HG03442 (cell line): ENCODE results near the gene DOCK3.
A peak's percentile ranks its signal among the peaks of the same experiment; 100 is the strongest.
"Not testable (repeated sequence)": the region's sequence is repeated elsewhere in the genome, so short reads cannot be mapped to it uniquely, and the experiment has no call there.

Experiments used
- ATAC-seq: cut with Tn5 transposase; IDR thresholded peaks from one replicate; pipeline ENCODE4 v1.9.1; 2021; ENCODE audit warnings: mild to moderate bottlenecking, moderate library complexity; ENCODE audit not compliant: unreplicated experiment

Gene DOCK3

DNA sequence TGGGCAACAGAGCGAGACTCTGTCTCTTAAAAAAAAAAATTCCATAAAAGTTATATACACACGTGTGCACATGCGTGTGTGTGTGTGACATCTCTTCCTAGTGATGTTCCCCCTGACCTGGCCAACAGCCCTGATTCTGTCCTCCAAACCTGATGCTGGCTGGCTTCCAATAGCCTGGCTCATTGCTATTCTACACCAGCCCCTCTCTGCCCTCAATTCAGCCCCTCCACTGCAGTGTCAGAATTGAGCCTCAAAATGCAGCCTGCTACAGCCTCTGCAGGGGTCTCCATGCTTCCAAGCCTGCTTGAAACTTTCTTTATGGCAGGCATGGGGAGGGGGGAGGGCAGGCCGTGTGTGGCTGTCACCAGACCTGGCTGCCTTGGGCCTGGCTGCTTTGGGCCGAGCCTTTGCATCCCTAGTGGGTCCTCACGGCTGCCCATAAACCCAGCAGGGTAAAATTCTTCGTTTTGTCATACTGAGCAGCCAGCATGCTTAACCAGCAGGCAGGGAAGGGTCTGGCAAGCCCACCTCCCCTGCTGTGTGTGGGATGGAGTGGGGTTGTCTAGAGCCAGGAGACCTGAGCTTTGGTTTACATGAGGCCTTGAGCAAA, 22.7 kb upstream of the DOCK3 start:
- ATAC-seq: no peak

DNA sequence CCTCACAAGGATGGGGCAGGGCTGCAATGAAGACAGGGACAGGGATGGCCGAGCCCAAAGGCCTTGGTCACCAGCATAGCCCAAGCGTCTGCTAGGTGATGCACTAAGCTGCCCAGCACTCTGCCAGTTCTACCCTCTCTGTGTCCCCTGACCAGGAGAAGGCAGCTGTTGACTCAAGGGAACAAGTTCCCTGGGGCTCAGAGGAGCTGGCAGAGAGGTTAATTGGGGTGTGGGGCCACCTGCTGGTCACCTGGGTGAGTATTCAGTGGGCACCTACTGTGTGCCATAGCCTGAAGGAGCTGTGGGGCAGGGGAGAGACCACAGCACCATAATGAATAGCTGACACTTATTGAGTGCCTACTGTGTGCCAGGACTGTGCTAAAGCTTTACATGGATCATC, 22.0 kb upstream of the DOCK3 start:
- ATAC-seq: no peak

DNA sequence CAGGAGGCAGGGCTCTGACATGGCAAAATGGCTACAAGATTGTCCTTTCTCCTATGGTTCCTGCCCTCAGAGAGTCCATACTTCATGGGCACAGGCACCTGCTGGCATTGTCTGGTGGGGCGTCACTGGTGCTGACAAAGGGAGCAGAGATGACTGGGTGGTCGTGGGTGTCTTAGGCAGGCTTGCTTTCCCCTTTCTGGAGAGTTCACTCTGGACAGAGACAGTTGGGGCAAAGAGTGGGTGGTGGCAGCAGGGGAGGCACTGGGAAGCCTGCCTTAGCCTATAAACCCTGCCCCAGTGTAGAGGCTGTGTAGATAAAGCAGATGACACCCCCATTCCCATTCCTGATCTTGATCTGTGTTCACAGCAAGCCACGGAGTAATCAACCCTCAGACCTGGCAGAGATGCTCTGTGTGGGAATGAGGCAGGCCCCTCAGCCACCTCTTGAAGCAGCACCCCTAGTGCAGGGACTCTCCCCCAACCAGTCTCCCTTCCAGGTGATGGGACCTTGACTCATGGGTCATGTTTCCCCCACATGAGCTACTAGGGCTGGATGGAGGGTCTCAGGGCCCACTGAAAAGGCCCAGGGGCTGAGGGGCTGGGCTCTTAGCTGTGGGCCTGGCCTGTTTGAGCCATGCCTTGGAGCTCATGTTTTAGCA, 20.7 kb upstream of the DOCK3 start:
- no peak for ATAC-seq

DNA sequence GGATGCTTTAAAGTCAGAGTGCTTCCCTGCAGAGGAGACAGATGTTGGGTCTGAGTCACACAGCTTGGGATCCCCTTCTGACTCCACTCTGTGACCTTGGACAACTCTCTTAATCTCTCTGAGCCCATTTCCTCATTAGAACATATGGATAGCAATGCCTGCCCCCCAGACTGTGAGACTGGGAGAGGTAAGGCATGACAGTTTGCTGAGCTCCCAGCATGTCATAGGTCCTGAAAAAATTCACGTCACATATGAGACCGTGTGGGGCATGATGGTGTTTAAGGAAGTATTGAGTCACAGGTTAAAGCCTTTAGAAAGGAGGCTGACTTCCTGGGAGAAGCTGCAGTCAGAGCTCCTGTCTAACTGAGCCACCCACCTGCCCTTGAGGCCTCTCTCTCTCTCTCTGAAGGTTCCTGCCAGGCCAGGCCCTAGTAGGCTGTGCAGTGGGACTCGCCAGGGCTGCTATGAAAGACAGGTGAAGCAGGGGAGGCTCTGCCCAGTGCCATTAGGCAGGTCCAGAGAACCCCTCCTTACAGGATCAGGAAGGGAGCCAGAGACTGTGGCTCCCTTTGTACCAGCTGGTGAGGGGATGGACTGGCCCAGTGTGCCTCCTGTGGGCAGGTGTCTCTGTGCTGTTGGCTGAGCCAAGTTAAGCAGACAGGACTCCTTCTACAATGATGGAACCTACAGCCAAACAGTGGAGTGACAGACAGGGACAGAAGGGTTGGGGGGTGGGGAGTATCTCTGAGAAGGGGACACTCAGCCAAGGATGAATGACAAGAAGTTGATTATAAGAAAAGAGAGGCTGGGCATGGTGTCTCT, 19.5 kb upstream of the DOCK3 start:
- no peak for ATAC-seq

DNA sequence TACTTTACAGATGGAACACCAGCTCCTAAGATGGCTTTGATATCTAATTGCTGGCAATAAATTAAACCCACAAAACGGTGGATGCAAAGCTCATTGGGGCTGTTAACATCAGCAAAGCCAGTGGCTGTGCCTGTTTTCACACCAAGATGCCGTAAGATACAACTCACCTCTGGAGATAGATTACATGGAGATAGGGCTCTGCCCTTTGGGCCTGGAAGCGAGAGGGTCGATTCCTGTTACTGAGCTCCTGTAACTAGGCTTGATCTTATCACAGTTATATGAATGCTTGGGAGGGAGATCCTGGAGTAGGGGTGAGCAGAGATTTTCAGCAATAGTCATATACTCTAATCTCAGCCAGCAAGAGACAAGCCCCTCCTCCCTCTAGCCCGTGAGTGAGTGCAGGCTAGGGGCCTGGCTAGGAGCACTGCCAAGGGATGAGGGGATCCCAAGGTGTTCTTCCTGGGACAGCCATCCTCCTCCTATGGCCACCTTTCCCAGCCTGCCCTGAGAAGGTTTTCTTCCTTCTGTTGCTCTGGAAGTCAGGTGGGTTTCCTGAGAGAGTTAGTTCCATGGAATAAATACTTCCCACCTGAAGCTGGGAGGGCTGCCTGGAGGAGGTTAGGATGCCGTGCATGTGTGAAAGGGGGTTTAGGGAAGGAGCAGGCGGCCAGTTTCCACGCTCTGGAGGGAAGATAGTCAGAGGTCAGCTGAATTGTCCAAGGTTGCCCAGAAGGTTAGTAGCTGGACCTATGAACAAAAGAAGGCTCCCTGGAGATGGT, 18.1 kb upstream of the DOCK3 start:
- ATAC-seq: no peak

DNA sequence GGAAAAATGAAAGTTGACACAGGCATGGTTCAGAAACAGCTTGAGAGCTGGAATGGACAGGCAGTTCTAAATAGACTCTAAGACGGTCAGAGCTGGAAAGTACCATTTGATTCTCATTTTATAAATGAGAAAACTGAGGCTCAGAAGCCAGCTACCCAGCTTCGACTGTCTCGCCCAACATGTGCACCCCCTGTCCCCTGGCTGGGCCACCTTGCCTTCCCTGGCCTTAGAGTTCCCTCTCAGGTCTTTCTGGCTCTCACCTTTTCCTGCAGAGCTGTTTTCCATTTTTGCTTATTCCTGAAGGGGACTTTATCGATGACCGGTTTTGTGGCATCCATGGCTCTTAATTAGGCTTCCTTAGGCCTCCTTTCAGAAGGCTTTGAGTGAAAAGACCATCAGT, 17.3 kb upstream of the DOCK3 start:
- no peak for ATAC-seq

DNA sequence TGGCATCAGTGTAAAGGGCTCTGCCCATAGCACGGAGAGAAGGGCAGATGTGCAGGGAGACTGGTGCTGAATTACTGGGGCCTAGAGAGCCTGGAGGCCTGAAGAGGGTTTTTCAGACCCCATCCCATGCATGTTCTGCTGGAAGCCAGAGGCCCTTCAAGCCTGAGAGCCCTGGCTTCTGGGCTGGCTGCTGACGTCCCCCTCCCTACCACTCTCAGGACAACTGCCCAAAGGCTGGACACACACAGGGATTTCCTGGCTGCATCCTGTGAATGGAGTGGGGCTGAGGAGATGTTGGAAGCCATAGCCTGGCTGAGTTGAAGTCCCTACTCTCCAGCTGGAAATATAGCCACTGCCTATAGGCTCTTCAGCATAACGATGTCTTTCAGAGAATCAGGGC, 16.9 kb upstream of the DOCK3 start:
- ATAC-seq: no peak

DNA sequence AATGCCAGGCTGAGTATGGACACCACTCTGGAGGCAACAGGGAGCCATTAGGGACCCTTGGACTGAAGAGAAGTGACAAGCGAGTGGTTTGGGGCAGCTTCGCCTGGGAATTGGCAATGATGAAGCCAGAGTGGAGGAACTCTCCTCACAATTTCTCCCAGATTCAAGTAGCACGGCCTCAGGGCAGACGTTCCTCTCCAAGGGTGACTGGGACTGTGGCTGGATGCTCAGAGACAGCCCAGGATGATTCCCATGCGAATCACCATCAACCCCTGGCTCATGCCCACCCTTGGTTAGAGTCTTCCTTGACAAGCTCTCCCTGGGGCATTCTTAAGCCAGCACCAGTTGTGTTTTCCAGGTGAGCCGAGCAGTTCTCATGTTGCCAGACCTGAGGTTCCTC, 16.3 kb upstream of the DOCK3 start:
- ATAC-seq: no peak

DNA sequence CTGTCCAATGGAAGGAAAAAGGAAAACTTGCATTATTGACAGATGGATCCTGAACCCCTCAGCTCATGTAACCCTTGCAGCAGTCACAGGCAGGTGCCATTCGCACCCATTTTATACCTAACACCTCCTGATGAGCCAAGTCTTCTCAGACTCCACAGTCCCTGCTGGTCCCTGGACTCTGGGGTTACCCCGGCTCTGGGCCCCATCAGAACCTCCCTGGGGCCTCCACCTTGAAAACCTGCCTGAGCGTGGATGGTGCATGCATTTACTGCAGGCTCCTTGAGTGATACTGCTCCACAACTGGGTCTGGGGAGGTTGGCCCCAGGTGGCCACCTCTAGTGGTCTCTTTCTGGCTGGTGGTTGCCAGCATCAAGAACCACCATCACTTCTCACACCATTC, 15.9 kb upstream of the DOCK3 start:
- ATAC-seq: no peak

DNA sequence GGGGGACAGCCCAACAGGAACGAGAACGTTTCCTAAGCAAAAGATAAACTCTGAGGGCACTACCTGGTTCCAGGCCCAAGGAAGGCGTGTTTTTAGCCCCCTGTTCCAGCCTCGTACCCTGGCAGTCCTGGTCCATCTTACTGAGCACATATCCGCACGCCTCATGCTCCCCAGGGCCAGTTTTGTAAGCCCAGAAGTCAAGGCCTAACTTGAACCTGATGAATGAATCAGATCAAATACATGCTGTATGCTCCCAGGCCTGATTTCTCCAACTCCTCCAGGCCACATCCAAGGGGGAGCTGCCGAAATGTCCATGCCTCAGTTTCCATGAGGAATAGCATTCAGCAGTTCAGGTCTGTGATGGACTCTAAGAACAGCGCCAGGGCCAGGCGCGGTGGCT, 14.3 kb upstream of the DOCK3 start:
- ATAC-seq: no peak

DNA sequence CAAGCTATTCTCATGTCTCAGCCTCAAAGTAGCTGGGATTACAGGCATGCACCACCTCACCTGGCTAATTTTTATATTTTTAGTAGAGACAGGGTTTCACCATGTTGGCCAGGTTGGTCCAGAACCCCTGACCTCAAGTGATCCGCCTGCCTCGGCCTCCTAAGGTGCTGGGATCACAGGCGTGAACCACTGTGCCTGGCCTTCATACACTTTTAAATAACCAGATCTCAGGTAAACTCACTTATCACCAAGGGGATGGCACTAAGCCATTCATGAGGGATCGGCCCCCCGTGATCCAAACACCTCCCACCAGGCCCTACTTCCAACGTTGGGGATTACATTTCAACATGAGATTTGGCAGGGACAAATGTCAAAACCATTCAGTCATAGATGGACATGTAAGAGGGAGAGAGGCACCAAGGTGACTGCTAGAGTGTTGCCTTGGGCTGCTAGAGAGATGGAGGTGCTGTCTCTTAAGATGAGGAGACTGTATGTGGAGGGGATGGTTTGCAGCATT, 13.3 kb upstream of the DOCK3 start:
- no peak for ATAC-seq

DNA sequence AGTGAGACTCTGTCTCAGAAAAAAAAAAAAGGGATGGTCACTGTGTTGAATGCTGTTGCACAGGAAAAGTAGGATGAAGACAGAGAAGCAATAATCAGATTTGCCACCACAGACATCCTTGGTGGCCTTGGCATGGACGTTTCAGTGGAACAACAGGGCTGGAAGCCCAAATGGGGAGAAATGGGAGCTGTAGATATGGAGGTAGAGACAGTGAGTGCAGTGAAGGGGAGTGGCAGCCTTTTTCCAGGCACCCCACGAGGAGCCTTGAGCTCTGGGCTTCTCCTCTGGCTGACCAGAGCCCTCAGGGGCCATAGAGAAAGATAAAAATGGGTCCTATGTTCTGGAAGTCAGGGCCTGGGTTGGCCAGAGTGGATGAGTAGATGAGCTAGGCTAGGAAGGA, 12.3 kb upstream of the DOCK3 start:
- no peak for ATAC-seq

DNA sequence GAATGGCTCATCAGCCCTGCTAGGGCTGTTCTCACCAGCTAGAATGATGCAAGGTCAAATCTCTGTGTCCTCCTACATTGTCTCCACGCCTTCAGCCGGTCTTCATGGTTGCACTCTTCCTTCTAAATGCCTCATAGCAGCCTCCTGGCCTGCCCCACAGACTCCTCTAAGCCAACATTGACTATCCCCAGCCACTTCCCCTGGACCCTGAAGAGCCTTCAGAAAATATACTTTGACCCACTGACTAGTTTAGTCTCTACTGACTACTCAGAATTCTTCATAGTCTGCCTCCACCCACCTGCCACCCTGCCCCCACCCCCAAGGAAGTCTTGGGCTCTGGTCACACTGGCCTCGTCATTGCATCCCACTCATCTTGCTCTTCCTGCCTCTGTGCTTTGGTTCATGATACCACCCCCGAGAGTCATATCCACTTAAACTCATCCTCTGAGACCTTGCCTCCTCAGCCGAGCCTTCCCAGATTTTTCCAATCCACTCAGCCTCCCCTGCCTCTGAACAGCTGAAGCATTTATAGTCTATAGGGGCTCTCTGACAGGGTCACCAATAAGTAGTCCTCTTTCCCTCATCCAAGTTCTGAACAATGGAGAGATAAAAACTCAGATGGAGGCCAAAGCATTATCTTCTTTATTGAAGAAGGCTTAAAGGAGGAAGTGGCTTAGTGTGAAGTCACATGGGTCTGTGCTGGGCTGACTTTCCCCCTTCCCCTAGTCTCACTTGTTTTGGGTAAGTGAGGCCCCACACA, 9.5 kb upstream of the DOCK3 start:
- no peak for ATAC-seq

DNA sequence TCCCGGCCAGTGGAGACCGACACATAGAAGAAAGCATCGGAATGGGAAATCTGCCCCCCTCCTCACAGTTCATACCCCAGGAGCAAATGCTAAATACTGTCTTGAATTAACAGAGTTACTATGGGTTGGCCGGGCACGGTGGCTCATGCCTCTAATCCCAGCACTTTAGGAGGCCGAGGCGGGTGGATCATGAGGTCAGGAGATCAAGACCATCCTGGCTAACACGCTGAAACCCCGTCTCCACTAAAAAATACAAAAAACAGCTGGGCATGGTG, 8.9 kb upstream of the DOCK3 start:
- ATAC-seq: not testable (repeated sequence)

DNA sequence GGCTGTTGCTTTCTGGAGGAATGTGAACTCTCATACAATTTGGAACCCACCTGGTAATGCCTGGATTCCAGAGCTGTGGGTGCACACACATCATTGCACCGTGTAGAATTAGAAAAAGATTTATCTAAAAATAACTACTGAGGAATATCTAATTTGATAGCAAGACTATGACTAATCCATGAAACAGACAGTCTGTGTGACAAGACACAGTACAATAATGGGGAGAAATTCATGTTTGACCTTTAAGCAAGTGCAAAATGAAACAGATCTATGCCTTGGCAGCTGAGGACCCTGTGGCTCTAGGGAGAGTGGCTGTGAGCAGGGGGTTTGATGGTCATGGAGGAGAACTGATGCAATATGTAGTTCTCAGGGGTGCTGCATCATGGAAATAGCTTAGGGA, 7.9 kb upstream of the DOCK3 start:
- no peak for ATAC-seq

DNA sequence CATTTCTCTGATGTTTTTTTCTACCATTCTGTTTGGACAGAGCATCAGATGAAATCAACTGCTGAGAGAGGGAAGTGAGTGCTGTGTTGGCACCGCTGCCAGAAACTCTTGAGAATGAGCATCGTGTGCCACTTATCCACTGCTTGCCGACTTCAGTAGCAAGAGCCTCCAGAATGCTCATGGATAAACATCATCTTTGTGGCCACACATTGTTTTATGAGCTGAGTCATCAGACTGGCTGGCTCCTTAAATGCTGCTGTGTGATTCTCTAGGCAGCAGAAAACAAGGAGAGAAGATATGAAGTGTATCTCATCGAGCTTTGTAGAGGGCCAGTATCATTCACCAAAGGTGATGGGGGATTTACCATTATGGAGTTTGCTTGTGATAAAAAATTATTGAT, 3.4 kb upstream of the DOCK3 start:
- no peak for ATAC-seq

DNA sequence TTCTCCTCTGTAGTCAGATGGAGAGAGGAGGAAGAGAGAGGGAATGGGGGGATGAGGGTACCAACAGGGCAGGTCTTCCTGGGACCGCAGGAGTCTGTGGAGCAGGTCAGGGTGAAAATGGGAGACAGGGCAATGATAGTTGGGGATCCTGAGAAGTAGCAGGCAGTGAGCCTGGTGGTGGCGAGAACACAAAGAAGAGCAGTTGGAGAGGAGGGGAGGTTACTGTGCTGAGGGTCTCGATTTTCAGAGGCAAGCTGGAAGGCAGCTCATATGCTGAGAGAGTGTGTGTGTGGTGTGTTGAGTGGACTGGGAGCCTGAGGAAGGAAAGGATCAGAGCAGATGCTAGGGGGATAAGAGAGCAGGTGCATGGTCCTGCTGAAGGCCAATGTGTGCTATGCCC, 2.1 kb upstream of the DOCK3 start:
- no peak for ATAC-seq

DNA sequence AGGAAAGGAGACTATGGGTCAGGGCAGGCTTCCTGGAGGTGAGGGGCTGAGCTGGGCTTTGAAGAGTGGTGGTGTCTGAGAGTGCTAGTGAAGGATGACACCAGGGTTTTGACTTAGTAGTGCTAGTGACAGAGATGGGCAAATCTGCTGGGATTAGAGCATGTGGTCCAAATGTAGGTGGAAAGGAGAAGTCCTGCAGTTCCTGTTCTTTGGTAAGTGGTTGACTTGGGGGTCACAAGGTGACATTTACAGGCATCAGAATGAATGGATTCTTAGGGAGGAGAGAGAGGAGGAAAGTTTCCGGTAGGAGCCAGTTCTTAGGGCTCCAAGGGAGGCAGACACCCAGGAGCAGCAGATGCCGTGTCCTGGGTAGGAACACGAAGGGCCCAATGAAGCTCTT, 796 bp upstream of the DOCK3 start:
- no peak for ATAC-seq

DNA sequence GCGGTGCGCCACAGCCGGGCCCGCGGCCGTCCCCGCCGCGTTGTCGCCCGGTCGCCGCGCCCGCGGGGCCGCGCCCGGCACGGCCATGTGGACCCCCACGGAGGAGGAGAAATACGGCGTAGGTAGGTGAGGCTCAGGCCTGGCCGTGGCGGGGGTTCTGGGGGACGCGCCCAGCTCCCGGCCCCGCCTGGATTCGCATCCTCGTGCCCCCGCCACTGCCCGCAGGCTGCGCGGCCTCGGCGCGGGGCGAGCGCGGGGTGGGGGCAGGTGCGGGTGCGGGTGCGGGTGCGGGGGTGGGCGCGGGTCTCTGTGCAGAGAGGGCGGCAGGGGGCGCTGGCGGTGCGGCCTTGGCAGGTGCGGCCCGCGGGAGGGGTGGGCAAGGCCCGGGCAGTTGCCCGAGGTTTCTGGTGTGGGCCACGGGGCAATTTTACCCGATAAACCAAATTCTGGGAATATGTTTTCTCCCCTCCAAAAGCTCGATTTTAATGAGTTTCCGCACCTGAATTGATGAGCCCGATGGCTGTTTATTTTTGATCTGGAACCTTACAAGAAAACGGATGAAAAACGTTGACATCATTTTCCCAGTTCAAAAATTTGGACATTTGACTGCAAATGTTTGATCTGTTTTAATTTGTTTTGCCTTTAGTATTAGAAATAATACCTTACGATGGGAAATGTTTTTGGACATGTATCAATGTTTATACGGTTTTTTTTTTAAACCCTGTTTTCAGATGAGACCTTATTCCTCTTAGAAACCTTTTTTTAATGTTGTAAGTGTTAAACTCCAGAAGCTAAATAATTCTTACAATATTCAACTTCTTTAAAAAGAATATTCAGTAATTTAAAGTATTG, 678 bp downstream of the DOCK3 start:
- peak; percentile 33 for ATAC-seq
